ENCODE data around the gene NME8. TPM values are rescaled to one million over a fixed set of nuclear protein-coding genes. Genes with fewer than 3 reads are reported as not detected.

The NME8 gene
- total and polyA plus RNA-seq, 2 donors (not counting 1 experiment from before 2014, with no cell fraction given): not detected

DNA sequence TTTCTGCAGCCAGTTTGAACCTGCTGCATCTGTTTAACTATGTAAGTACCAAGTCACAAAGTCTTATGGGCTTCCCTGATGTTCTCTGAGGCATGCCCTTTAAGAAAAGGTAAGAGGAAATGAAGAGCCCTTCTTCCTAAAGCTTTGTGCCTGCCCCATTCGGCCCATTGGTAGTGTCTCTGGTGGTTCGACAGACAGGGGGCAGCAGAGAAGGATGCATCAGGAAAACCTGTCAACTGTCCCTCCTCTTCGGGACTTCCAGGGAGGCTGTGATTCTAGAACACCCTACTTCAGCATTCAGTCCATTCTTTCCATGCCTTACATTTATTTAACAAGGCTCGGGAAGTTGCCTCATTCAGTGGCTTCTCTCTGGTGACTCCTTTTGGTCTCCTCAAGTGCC lies 70.1 kb downstream of the NME8 start:
- Mint-ChIP-seq H3K4me3 (no peak overlapping the region), H3K9me3 (ENCODE audit: insufficient read depth) (no peaks in the 10 kb centered on the region), H3K4me1 (peaks cover 29% of the 10 kb centered on the region), H3K27me3 (peaks cover 68% of the 10 kb centered on the region), H3K27ac (no peak overlapping the region)
- Histone ChIP-seq H3K79me2 (ENCODE audit: control insufficient read depth, insufficient read depth, low read length) (no peaks in the 10 kb centered on the region), H4K20me1 (ENCODE audit: control insufficient read depth, insufficient read depth, low read length, poor library complexity, severe bottlenecking) (no peaks in the 10 kb centered on the region), H3K9ac (ENCODE audit: low read length) (no peak overlapping the region), H3K4me2 (replicated peaks; ENCODE audit: low read depth, low read length, poor library complexity, severe bottlenecking) (no peak overlapping the region), H3K4me1 (ENCODE audit: control insufficient read depth in 2 of 2, insufficient read depth in 2 of 2, low read length in 2 of 2) (peaks cover 27% of the 10 kb centered on the region in 2 donors), H3K27me3 (replicated peaks in 1 of 4; ENCODE audit: control extremely low read depth in 1 of 4, control insufficient read depth in 3 of 4, insufficient read depth in 4 of 4, low read length in 3 of 4) (peaks cover 0 to 50% (median 25%) of the 10 kb centered on the region in 4 experiments), H3K4me3 (ENCODE audit: control extremely low read depth in 1 of 5, extremely low read depth in 1 of 5, insufficient read depth in 1 of 5, low read depth in 2 of 5, low read length in 4 of 5) (no peak overlapping the region), H3K9me3 (ENCODE audit: control extremely low read depth in 1 of 3, control insufficient read depth in 2 of 3, insufficient read depth in 1 of 3, low read length in 2 of 3) (peaks cover 0 to 6% (median 0%) of the 10 kb centered on the region in 3 donors), H3K27ac (ENCODE audit: low read length in 2 of 2) (no peak overlapping the region), H2AFZ (ENCODE audit: insufficient read depth, low read depth, low read length, poor library complexity, severe bottlenecking) (no peak overlapping the region), H3K36me3 (replicated peaks in 1 of 2; ENCODE audit: control extremely low read depth in 1 of 2, control insufficient read depth in 1 of 2, extremely low read depth in 1 of 2, insufficient read depth in 2 of 2, low read length in 1 of 2) (no peaks in the 10 kb centered on the region)
- CTCF ChIA-PET: no interaction called here
- DNase-seq (no peak), ATAC-seq (ENCODE audit: low read depth) (no peak)
- POLR2A ChIA-PET: no interaction called here
- no peak for TF ChIP-seq EZH2 (IDR thresholded peaks at IDR 0.05; ENCODE audit: borderline replicate concordance, insufficient read depth, low read depth, low read length, poor library complexity, severe bottlenecking)
- TF ChIP-seq, protein P1, sequence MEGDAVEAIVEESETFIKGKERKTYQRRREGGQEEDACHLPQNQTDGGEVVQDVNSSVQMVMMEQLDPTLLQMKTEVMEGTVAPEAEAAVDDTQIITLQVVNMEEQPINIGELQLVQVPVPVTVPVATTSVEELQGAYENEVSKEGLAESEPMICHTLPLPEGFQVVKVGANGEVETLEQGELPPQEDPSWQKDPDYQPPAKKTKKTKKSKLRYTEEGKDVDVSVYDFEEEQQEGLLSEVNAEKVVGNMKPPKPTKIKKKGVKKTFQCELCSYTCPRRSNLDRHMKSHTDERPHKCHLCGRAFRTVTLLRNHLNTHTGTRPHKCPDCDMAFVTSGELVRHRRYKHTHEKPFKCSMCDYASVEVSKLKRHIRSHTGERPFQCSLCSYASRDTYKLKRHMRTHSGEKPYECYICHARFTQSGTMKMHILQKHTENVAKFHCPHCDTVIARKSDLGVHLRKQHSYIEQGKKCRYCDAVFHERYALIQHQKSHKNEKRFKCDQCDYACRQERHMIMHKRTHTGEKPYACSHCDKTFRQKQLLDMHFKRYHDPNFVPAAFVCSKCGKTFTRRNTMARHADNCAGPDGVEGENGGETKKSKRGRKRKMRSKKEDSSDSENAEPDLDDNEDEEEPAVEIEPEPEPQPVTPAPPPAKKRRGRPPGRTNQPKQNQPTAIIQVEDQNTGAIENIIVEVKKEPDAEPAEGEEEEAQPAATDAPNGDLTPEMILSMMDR (IDR thresholded peaks at IDR 0.05): no peak
- intact Hi-C loops (cut with micrococcal nuclease): no loop called here
- 55% methylated on average over 3 of the region's 4 CpGs for WGBS (ENCODE audit: insufficient coverage)

DNA sequence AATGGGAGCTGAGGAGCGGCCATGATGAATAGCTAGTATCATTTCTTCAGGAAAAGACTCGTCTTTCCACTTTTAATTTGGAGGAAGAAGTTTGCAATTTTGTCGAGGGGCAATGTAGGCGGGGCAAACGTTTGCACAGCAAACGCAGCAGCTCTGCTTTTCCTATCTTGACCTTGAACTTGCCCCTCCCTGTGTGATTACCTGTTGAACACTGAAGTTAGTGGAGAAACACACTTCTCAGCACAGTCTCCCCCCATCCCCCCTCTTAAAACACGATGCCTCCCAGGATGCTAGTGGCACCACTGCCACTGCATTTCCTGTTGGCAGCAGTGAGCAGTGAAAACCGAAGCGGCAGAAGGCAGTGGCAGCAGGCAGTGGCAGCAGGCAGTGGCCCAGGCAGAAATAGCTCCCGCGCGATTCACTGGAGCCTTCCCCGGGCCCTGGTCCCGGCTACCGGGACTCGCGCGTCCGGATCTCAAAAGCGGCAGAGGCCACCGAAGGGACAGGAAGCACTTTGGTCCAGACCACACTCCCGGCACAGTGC lies 72.0 kb downstream of the NME8 start, which contains the start of gene EPDR1:
TSS of gene EPDR1 (plus strand) at position 336 of the 544 bp plus-strand sequence. CDS start 300 bp downstream, outside the sequence.
- no peaks in the 10 kb centered on the region for H3K9me3 Mint-ChIP-seq (ENCODE audit: insufficient read depth)
- TF ChIP-seq, protein P1 (IDR thresholded peaks at IDR 0.05): no peak
- TF ChIP-seq EZH2 (IDR thresholded peaks at IDR 0.05; ENCODE audit: borderline replicate concordance, insufficient read depth, low read depth, low read length, poor library complexity, severe bottlenecking): no peak
- H3K27me3 Mint-ChIP-seq: peaks cover 59% of the 10 kb centered on the region
- Histone ChIP-seq H3K4me1 (ENCODE audit: control insufficient read depth in 2 of 2, insufficient read depth in 2 of 2, low read length in 2 of 2) (peaks cover 27% of the 10 kb centered on the region in 2 donors), H3K4me2 (replicated peaks; ENCODE audit: low read depth, low read length, poor library complexity, severe bottlenecking) (peak within 1 kb of the TSS; percentile 83), H3K9ac (ENCODE audit: low read length) (peak within 1 kb of the TSS; percentile 55), H3K36me3 (replicated peaks in 1 of 2; ENCODE audit: control extremely low read depth in 1 of 2, control insufficient read depth in 1 of 2, extremely low read depth in 1 of 2, insufficient read depth in 2 of 2, low read length in 1 of 2) (no peaks in the 10 kb centered on the region), H3K27me3 (replicated peaks in 1 of 4; ENCODE audit: control extremely low read depth in 1 of 4, control insufficient read depth in 3 of 4, insufficient read depth in 4 of 4, low read length in 3 of 4) (peaks cover 0 to 50% (median 25%) of the 10 kb centered on the region in 4 experiments), H3K79me2 (ENCODE audit: control insufficient read depth, insufficient read depth, low read length) (no peaks in the 10 kb centered on the region), H3K4me3 (ENCODE audit: control extremely low read depth in 1 of 5, extremely low read depth in 1 of 5, insufficient read depth in 1 of 5, low read depth in 2 of 5, low read length in 4 of 5) (peak within 1 kb of the TSS in 4 of 5 experiments; percentile 25 to 60 (median 50)), H3K9me3 (ENCODE audit: control extremely low read depth in 1 of 3, control insufficient read depth in 2 of 3, insufficient read depth in 1 of 3, low read length in 2 of 3) (peaks cover 0 to 6% (median under 1%) of the 10 kb centered on the region in 3 donors), H4K20me1 (ENCODE audit: control insufficient read depth, insufficient read depth, low read length, poor library complexity, severe bottlenecking) (no peaks in the 10 kb centered on the region), H2AFZ (ENCODE audit: insufficient read depth, low read depth, low read length, poor library complexity, severe bottlenecking) (peak within 1 kb of the TSS; percentile 73), H3K27ac (ENCODE audit: low read length in 2 of 2) (no peak within 1 kb of the TSS)
- WGBS (ENCODE audit: insufficient coverage): 5% methylated on average over 19 of the region's 22 CpGs
- ChIA-PET POLR2A (no interaction called here), CTCF (no interaction called here)
- peak within 1 kb of the TSS; percentile 82 for H3K4me3 Mint-ChIP-seq
- intact Hi-C loops (cut with micrococcal nuclease): no loop called here
- DNase-seq (peak; percentile 41), ATAC-seq (ENCODE audit: low read depth) (peak; percentile 49)
- H3K4me1 Mint-ChIP-seq: peaks cover 26% of the 10 kb centered on the region
- H3K27ac Mint-ChIP-seq: no peak within 1 kb of the TSS
